Activated CD4-positive, alpha-beta T cell treated with anti-CD3 and anti-CD28 coated beads, Interleukin-2, Interleukin-4, amounts not matched to agents 100 ng/mL and 50 ng/mL, durations not matched to agents 16 hours and 8 hours (primary cell): Measurements from ENCODE around the gene SENP7.
"Not testable (repeated sequence)": the region's sequence is repeated elsewhere in the genome, so short reads cannot be mapped to it uniquely, and the experiment has no call there.

Experiments
- DNase-seq: peaks from one replicate; pipeline ENCODE4 v3.0.0-alpha.2; 2020; ENCODE audit warnings: low spot score

The SENP7 gene

DNA sequence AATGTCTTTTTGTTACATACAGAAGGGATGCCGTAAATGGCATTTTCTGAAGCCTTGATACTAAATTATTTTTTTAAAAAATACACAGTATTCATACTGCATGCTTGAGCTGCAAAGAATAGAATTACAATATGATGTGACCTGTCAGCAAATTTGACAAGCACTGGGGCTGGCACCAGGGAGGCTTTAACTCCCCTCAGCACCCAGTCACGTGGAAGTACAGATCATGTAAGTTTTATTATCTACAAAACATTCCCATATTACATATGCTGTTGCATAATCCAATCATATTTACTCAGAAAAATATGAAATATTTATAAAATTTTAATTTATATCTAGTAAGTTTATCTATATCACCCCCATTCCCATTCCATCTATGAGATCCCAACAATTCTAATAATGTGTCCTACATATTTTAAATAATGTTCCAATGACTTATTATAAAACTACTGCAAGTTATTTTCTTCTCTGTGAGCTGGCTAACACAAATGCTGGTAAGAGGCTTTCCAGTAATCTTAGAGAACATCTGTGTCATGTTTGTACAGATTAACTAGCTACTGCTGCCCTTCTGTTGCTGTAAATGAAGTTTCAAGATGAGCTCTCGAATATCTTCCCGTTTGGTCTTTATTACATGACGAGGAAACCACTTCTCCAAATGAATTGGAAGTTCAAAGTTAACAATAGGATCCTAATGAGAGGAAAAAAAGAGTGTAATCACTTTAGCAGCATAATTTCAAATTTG is 187.4 kb downstream of the SENP7 start:
- DNase-seq = no peak

DNA sequence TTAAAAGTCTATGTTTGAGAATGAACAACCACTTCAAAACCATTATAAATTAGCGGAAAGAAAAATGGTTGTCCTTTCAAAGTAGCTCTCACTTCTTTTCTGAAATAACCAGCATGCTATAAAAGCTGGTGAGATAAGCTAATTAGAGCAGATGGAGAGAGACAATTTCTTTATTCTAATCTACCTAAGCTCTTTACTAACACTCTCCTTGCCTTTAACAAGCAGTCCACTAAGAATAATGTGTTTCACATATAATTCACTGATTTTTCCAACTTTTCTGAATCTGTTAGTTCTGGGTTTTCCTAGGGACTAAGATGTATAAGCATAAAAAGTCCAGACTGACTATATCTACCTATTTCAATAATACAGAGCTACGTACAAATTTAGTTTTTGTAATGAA is 192.5 kb downstream of the SENP7 start, which contains the start of gene IMPG2:
IMPG2 (minus strand) TSS at position 101 of the 400 bp plus-strand sequence. CDS start 203 bp downstream, outside the sequence.
- DNase-seq = no peak

DNA sequence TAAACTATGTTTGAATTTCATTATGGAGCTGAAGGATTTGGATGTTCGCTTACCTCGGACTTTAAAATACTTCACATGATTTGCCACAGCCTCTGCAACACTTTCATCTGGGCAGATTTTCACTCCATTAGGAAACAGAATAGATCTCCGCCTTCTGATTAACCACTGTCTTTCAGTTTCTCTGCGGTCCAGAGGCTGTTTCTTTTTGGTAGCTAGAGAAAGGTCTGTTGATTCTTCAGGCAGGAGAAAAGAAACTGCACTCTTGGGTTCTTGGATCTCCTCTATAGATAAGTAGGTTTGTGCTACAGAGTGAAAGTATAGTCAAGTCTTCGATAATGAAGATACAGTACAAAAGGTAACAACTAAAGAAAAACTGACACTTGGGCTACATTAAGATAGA is 193.5 kb downstream of the SENP7 start:
- no peak for DNase-seq

DNA sequence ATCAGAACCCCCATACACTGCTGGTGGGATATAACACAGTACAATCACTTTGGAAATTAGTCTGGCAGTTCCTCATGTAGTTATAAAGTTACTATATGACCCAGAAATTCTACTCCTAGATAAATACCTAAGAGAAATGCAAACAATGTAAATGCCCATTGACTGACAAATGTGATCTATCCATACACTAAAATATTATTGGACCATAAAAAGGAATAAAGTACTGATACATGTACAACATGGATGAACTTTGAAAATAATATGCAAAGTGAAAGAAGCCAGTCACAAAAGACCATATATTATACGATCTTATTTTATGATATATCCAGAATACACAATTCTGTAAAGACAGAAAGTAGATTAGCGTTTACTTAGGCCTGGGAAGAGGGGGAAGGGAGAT is 200.5 kb downstream of the SENP7 start:
- DNase-seq = no peak

DNA sequence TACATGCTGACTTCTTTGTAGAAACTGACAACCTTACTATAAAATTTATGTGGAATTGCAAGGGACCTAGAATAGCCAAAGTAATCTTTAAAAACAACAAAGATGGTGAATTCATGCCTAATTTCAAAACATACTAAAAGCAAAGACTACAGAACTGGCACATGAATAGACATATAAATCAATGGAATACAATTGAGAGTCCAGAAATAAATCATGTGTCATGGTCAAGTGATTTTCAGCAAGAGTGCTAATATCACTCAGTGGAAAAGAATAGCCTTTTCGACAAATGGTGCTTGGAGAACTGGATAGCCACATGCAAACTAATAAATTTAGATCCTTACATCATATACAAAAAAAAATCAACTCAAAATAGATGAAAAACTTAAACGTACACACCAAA is 201.3 kb downstream of the SENP7 start:
- no peak for DNase-seq

DNA sequence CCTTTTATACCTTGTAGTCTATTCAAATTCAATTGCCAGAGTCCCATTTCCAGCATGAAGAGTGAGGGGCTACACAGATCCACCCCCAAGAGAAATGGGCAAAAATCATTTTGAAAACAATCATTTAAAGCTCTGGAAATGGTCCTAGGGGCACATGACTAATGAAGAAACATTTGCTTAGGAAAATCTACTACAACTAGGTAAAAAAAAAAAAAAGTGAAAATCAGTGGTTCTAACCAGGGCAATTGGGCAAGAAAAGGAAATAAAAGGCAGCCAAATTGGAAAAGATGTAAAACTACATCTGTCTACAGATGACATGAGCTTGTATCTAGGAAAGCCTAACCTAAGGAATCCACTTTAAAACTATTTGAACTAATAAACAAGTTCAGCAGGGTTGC is 202.0 kb downstream of the SENP7 start:
- DNase-seq = no peak

DNA sequence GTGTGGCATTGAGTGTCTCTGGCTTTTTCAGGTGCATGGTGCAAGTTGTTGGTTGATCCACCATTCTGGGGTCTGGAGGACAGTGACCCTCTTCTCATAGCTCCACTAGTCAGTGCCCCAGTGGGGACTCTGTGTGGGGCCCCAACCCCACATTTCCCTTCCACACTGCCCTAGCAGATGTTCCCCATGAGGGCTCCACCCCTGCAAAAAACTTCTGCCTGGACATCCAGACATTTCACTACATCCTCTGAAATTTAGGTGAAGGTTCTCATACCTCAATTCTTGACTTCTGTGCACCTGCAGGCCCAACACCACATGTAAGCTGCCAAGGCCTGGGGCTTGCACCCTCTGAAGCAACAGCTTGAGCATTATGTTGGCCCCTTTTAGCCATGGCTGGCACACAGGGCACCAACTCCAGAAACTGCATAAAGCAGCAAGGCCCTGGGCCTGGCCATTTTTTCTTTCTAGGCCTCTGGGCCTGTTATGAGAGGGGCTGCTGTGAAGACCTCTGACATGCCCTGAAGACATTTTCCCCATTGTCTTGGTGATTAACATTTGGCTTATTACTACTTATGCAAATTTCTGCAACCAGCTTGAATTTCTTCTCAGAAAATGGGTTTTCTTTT is 204.8 kb downstream of the SENP7 start:
- not testable (repeated sequence) for DNase-seq

DNA sequence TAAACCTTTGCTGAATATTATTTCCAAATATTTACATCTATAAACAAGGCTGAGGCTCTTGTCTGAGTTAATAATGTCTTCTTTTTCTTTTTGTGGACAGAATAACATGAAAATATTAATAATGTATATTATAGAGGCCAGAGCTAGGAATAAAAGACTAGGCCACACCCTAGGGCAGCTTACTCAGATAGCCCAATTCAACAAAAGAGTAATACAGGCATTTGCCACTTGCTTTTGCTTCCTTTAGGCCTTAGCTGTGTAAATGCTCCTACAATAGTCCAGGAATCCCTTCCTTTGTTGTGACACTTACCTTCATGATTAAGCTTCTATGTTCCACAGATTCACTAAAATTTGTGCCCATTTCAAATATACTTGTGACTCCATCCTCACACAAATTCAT is 209.2 kb downstream of the SENP7 start:
- DNase-seq = no peak

DNA sequence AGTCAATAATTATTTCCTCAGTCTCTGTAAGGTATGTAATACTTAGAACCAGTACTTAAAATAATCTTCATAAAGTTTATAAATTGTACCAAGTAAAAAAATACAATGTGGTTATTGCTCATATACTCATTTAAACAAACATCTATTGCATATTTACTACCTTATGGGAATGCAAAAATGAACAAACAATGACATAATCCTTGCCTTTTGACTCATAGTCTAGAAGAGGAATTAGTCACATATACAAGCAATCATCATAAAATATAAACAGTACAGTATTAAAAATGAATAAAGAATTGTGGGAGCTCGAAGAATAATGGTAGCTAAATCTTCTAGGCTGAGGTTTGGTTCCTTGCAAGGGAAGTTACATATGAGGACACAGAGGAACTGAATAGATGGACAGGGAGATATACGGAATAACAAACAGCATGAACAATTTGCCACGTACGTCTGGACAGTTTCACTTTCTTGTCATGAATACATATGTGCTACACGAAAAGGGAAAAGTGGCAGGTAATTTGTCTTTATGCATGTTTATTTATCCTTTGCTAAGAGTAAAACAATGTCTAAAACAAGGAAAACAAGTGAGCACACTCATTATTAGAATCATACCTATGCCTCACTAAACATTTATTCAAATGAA is 209.8 kb downstream of the SENP7 start:
- DNase-seq = peak; percentile 9

DNA sequence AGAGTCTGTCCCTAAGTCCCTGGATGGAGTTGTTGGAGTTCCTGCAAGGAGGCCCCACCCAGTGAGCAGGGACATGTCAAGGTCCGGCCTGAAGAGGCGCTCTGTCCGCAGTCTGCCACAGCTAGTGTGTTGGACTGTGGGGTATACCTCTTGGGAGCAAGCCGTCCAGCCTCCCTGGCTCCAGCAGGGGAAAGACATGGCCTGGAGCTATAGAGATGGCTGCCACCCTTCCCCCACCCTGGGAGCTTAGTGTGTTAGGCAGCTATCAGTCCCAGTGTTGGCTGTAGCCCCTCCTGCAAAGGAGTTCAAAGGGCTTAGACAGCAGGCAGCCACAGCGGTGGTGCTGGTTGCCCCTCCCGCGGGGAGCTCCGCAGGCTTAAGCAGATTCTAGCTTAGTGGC is 212.9 kb downstream of the SENP7 start:
- no peak for DNase-seq

DNA sequence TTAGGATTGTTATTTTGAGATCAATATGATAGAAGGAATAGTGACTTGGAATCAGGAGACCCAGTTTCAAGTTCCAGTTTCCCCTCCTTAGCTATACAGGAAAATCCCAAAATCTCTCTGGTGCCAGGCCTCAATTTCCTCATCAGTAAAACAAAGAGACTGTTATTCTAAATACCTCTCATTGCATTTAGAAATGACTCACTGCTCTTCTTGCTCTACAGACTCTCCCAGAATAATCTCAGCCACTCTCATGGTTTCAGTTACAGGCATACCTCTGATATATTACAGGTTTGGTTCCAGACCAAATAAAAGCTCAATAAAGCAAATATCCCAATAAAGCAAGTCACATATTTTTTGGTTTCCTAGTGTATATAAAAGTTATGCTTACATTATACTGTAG is 221.0 kb downstream of the SENP7 start:
- DNase-seq = no peak

DNA sequence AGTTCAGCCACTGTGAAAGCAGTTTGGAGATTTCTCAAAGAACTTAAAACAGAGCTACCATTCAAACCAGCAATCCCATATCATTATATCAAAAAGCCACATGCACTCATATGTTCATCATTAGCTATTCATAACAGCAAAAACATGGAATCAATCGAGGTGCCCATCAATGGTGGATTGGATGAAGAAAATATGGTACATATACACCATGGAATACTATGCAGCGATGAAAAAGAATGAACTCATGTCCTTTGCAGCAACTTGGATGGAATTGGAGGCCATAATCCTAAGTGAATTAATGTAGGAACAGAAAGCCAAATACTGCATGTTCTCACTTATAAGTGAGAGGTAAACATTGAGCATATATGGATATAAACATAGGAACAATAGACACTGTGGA is 224.7 kb downstream of the SENP7 start:
- no peak for DNase-seq

DNA sequence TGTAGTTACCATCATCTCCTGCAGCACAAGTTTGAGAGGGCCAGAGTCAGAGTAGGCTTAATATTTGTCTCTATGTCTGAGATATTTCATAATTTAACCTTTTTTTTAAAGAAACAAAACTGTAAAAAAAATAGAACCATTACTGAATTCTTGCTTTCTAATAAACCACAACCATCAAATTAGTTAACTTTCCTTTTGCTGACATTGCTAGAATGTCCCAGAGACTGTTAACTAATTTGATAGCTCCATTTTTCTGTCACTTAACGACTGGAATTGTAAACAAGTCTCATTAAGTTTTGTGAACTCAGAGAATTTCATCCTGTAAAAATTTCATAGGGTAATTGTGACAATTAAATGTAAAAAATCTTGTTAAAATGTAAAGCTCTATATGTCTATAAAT is 228.3 kb downstream of the SENP7 start:
- no peak for DNase-seq

DNA sequence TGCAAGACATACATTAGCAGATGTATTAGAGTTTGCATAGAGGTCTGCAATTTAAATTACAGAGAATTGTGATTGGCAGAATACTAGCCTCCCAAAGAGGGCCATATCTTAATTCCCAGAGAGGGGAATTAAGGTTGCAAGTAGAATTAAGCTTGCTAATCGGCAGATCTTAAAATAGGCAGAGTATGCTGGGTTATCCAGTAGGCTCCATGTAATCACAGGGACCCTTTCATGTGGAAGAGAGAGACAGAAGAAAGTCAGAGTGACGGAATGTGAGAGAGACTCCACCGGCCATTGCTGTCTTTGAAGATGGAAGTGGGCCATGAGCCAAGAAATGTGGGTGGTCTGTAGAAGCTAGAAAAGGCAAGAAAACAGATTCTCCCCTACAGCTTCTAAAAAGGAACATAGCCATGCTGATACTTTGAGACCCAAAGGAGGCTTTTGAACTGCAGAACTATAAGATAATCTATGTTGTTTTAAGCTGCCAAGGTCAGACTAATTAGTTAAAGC is 231.4 kb downstream of the SENP7 start:
- DNase-seq = no peak

DNA sequence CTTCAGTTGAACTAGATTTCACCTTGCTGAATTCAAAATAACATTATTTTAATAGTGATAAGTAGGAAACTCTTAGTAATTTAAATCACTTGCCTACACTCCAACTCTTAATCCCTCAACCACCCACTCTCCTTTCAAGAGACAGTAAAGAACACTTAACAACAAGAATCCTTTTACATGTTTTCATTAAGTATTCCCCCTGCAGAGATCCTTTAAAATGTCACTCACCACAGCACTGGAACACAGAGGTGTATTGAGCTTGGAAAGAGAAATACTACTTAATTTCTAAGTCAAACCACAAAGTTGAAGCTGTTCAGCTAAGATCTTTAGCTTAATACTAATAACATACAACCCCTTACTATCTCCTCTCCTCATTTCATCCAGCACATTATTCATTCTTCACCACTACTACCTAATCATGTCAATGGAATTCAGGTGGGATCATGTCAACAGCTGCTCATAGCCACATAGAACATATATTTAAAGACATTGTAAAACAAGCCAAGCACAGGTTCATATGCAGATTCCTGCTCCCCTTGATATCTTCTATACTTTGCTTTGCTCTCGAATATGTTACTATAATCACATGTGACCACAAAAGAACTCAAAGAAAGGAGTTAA is 233.1 kb downstream of the SENP7 start:
- no peak for DNase-seq

DNA sequence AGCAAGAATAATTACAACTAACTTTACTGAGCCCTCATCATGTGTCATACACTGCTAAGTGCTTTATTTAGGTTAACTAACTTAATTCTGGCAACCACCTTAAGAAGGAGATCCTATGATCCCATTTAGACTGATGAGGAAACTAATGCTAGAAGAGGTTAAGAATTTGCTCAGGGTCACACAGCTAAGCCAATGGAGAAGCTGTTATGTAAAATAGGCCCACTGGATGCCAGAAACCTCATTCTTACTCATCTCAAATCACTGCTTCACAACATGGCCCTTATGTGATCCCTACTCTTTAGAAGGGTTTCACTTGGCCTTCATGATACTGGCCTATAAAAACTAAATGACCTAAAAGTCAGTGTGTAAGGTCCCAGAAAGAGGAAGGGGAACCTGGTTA is 233.8 kb downstream of the SENP7 start:
- DNase-seq = no peak

DNA sequence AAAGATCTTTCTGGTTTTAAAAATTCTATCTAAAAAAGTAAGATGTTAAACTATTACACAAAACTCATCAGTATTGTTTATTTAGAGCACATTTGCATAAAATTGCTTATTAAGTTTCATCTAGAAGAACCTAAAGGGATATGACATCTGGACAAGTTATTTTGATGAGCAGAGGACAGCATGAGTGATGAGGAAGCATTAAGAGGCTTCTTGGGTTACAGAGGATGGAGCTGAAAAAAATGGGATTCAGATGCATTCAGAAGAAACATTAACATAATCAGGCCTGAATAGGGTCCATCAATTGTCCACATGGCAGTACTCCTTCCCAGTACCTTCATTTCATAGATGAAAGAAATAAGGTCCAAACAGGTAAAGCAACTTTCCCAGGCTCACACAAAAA is 234.3 kb downstream of the SENP7 start:
- DNase-seq = no peak
